ENCODE data around the gene DNASE1L1. TPM values are rescaled to one million over a fixed set of nuclear protein-coding genes. Genes with fewer than 3 reads are reported as not detected.
"Not testable (repeated sequence)": the region's sequence is repeated elsewhere in the genome, so short reads cannot be mapped to it uniquely, and the experiment has no call there.

Gene DNASE1L1
- total RNA-seq, 4 donors from 2014 or later, result 21.7 to 41.4 (median 32.1) TPM

DNA sequence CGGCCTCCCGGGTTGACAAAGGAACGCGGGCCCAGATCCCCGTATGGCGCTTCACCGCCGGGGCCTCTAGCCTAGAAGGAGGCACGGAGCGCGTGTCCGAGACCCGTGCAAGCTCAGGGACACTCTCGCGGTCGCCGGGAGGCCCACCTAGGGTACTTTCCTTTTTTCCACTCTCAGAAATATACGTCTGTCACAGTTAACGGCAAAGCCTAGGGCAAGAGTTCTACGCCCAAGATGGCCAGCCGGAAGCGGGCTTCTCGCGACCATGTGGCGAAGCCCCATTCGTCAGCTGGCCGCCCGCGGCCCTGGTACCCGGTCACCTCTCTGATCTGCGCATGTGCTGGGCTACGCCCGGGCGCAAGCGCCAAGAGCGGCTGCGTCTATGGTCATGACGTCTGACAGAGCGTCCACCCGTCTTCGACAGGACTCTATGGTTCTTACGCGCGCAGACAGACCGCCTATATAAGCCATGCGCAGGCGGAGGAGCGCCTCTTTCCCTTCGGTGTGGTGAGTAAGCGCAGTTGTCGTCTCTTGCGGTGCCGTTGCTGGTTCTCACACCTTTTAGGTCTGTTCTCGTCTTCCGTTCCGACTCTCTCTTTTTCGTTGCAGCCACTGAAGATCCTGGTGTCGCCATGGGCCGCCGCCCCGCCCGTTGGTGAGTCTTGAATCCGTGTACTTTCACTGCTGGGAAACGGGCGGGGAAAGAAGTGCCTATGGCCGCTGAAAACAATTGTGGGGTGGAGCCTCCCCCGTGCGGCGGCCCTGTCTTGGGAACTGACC is 11.0 kb downstream of the DNASE1L1 start, which contains the start of gene RPL10:
Gene RPL10 (plus strand): TSS at position 490 of the 780 bp plus-strand sequence. CDS start 143 bp downstream, at position 633.
- intact Hi-C loops (cut with DNase I), result no loop called here
- peak within 1 kb of the TSS; percentile 95 to 99 (median 97) for H3K27ac ChIP-seq
- peaks cover 10 to 25% (median 14%) of the 10 kb centered on the region in 3 donors for H3K36me3 ChIP-seq
- H3K9me3 ChIP-seq, result no peaks in the 10 kb centered on the region
- TF ChIP-seq CTCF (IDR thresholded peaks at IDR 0.05) (no peak), POLR2A (IDR thresholded peaks at IDR 0.05) (peak in 3 of 4 donors; percentile 83 to 95 (median 88))
- peaks cover 10 to 55% (median 15%) of the 10 kb centered on the region in 3 donors for H3K4me1 ChIP-seq
- 51% methylated on average over 25 of the region's 69 CpGs; no CpG with 5 or more reads in 1 of the 2 donors for WGBS, 2 donors
- peak; percentile 60 for DNase-seq
- peak within 1 kb of the TSS; percentile 67 to 76 (median 72) for H3K4me3 ChIP-seq
- H3K27me3 ChIP-seq, result no peaks in the 10 kb centered on the region

DNA sequence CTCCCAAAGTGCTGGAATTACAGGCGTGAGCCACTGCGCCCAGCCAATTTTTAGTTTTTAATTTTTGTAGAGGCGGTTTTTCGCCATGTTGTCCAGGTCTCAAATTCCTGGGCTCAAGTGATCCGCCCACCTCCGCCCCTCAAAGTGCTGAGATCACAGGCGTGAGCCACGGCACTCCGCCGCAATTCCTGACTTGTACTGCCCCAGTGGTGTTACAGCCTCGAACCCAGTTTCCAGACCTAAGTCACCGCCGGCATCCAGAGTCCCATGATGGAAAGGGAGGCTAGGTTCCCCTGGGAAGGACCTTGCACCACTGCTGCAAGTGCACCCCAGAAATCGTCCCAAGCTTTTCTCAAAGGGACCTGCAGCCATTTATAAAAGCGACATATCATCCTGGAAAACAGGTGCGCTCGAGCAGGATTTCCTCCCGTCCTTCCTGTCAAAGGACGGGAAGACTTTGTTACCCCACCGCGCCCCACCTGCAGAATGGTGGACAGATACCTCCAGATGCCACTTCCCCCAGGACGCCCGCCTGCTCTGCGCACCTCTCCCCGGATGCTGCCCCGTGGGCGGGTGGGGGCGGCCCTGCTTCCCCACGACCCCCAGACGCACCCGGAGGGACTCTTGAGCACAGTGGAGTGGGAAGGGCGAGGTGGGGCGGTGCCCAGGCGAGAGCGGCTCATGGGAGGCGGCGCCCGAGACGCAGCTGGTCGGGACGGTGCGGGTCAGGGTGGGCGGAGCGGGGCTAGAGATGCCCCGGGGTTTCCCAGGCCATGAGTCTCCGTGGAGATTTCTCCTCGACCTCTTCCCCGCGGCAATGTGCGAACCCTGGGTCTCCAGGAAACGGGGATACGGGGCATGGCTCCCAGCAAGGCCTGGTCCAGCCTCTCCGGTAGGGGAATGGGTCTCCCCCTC is 11.8 kb downstream of the DNASE1L1 start:
- WGBS, 2 donors, result 21 to 70% methylated on average over 2 to 4 of the region's 53 CpGs

GRCh38 chrX:154396363-154396762 is 12.7 kb downstream of the DNASE1L1 start:
- H3K9me3 ChIP-seq; intact Hi-C loops (cut with DNase I); H3K27me3 ChIP-seq; DNase-seq: not testable (repeated sequence)
- 83 to 94% methylated on average over 8 to 17 of the region's 17 CpGs for WGBS, 2 donors
- peak overlapping the region in 1 of 4 donors; percentile 99 for H3K27ac ChIP-seq
- peaks cover 5 to 38% (median 9%) of the 10 kb centered on the region in 3 donors for H3K4me1 ChIP-seq
- peak overlapping the region in 1 of 4 donors; percentile 72 for H3K4me3 ChIP-seq
- peaks cover 10 to 24% (median 14%) of the 10 kb centered on the region in 3 donors for H3K36me3 ChIP-seq

More for the DNA sequence above, 11.8 kb downstream of the DNASE1L1 start:
- Histone ChIP-seq H3K9me3 (no peaks in the 10 kb centered on the region), H3K4me1 (peaks cover 7 to 47% (median 9%) of the 10 kb centered on the region in 3 donors), H3K27me3 (no peaks in the 10 kb centered on the region), H3K36me3 (peaks cover 10 to 25% (median 14%) of the 10 kb centered on the region in 3 donors), H3K4me3 (peak overlapping the region; percentile 67 to 76 (median 72)), H3K27ac (peak overlapping the region; percentile 95 to 99 (median 97))
- intact Hi-C loops (cut with DNase I), result no loop called here
- TF ChIP-seq CTCF (IDR thresholded peaks at IDR 0.05) (no peak), POLR2A (IDR thresholded peaks at IDR 0.05) (no peak)
- no peak for DNase-seq

GRCh38 chrX:154389812-154390747 is 19.0 kb downstream of the DNASE1L1 start:
- no CpG with 5 or more reads among the region's 121 CpGs for WGBS, 2 donors
- H3K4me1 ChIP-seq; DNase-seq; H3K27me3 ChIP-seq; H3K9me3 ChIP-seq; intact Hi-C loops (cut with DNase I); H3K36me3 ChIP-seq: not testable (repeated sequence)
- peak overlapping the region in 2 of 4 donors; percentile 38 to 58 for H3K4me3 ChIP-seq
- peak overlapping the region in 3 of 4 donors; percentile 69 to 89 (median 83) for H3K27ac ChIP-seq

GRCh38 chrX:154388649-154389048 is 20.4 kb downstream of the DNASE1L1 start:
- H3K4me3 ChIP-seq; H3K36me3 ChIP-seq; intact Hi-C loops (cut with DNase I); H3K27ac ChIP-seq; H3K27me3 ChIP-seq; DNase-seq; H3K9me3 ChIP-seq; H3K4me1 ChIP-seq: not testable (repeated sequence)
- WGBS, 2 donors, result no CpG with 5 or more reads among the region's 16 CpGs

DNA sequence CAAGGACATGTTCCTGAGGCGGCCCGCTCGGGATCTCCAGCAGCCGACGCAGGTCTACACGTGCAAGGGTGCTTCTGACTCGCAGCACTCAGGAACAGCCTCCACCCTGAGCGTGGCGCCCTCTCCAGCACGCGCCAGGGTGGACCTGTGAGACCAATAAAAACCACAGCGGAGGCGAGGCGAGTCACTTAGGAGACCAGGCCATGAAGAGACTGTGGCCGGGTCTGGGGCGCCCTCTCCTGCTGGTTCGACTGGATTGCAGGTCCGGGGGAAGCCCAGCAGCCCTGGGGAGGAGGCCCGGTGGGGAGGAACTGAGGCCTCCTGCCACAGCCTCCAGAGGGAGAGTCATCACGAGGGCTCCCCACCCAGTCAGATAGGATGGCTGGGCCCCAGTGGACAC is 21.0 kb downstream of the DNASE1L1 start:
- H3K27ac ChIP-seq; DNase-seq; H3K9me3 ChIP-seq; H3K36me3 ChIP-seq; H3K27me3 ChIP-seq; H3K4me3 ChIP-seq; H3K4me1 ChIP-seq; intact Hi-C loops (cut with DNase I): not testable (repeated sequence)
- no CpG with 5 or more reads among the region's 20 CpGs for WGBS, 2 donors

All from esophagus squamous epithelium (tissue), 5 donors.